DMS53 treated with DMSO at 0.1 percent for 48 hours (cell line): Measurements from ENCODE around the gene ADGRB2.
A peak's percentile ranks its signal among the peaks of the same experiment; 100 is the strongest.

Source experiments
- DNase-seq: peaks from one replicate; lab custom pipeline; 2025; ENCODE audit not compliant: unreplicated experiment; lab: John Stamatoyannopoulos, UW

ADGRB2 gene

GRCh38 chr1:31749785-31750735 lies 14.1 kb downstream of the ADGRB2 start:
- no peak for DNase-seq

- DNase-seq, result no peak
Observed at GRCh38 chr1:31748365-31748764, 15.8 kb downstream of the ADGRB2 start.

- DNase-seq, result no peak
Observed at GRCh38 chr1:31747304-31747703, 16.8 kb downstream of the ADGRB2 start.

GRCh38 chr1:31746687-31747086 lies 17.5 kb downstream of the ADGRB2 start:
- DNase-seq, result no peak

- DNase-seq, result no peak
Observed at GRCh38 chr1:31745946-31746670, 18.0 kb downstream of the ADGRB2 start.

- peak; percentile 40 for DNase-seq
Observed at GRCh38 chr1:31745096-31745945, 18.8 kb downstream of the ADGRB2 start.

- no peak for DNase-seq
Observed at GRCh38 chr1:31744165-31744888, 19.8 kb downstream of the ADGRB2 start.

GRCh38 chr1:31742462-31743212 lies 21.5 kb downstream of the ADGRB2 start:
- no peak for DNase-seq

- no peak for DNase-seq
Observed at GRCh38 chr1:31739346-31739745, 24.8 kb downstream of the ADGRB2 start.

GRCh38 chr1:31736675-31737074 lies 27.5 kb downstream of the ADGRB2 start:
- no peak for DNase-seq

GRCh38 chr1:31735571-31735970 lies 28.6 kb downstream of the ADGRB2 start:
- DNase-seq, result no peak

GRCh38 chr1:31734582-31735107 lies 29.5 kb downstream of the ADGRB2 start:
- DNase-seq, result no peak

GRCh38 chr1:31733389-31734219 lies 30.5 kb downstream of the ADGRB2 start:
- DNase-seq, result no peak

- no peak for DNase-seq
Observed at GRCh38 chr1:31732751-31733289, 31.3 kb downstream of the ADGRB2 start.

- DNase-seq, result no peak
Observed at GRCh38 chr1:31732343-31732742, 31.8 kb downstream of the ADGRB2 start.

GRCh38 chr1:31731049-31731565 lies 33.0 kb downstream of the ADGRB2 start:
- no peak for DNase-seq

GRCh38 chr1:31730336-31731048 lies 33.6 kb downstream of the ADGRB2 start:
- no peak for DNase-seq

GRCh38 chr1:31727849-31728248 lies 36.3 kb downstream of the ADGRB2 start:
- DNase-seq, result no peak
